Measurements from ENCODE around the gene SIN3B.

SIN3B gene

GRCh38 chr19:16804176-16804575, 25.0 kb upstream of the SIN3B start:
- no peak for TF ChIP-seq CTCF (IDR thresholded peaks at IDR 0.05; ENCODE audit: insufficient read depth, low read depth, low read length, missing control alignments)
- DNase-seq (ENCODE audit: low read depth), result no peak
- H3K4me3 ChIP-seq (ENCODE audit: low read depth, low read length), result no peak overlapping the region

- TF ChIP-seq CTCF (IDR thresholded peaks at IDR 0.05; ENCODE audit: insufficient read depth, low read depth, low read length, missing control alignments), result no peak
- no peak for DNase-seq (ENCODE audit: low read depth)
- H3K4me3 ChIP-seq (ENCODE audit: low read depth, low read length), result no peak overlapping the region
Measured at GRCh38 chr19:16807549-16808284, 21.5 kb upstream of the SIN3B start.

- no peak overlapping the region for H3K4me3 ChIP-seq (ENCODE audit: low read depth, low read length)
- no peak for DNase-seq (ENCODE audit: low read depth)
- TF ChIP-seq CTCF (IDR thresholded peaks at IDR 0.05; ENCODE audit: insufficient read depth, low read depth, low read length, missing control alignments), result no peak
Measured at GRCh38 chr19:16814526-16815100, 14.6 kb upstream of the SIN3B start.

- no peak overlapping the region for H3K4me3 ChIP-seq (ENCODE audit: low read depth, low read length)
- no peak for TF ChIP-seq CTCF (IDR thresholded peaks at IDR 0.05; ENCODE audit: insufficient read depth, low read depth, low read length, missing control alignments)
- DNase-seq (ENCODE audit: low read depth), result no peak
Measured at GRCh38 chr19:16820056-16820455, 9.1 kb upstream of the SIN3B start.

GRCh38 chr19:16821081-16821480, 8.1 kb upstream of the SIN3B start:
- no peak for DNase-seq (ENCODE audit: low read depth)
- no peak for TF ChIP-seq CTCF (IDR thresholded peaks at IDR 0.05; ENCODE audit: insufficient read depth, low read depth, low read length, missing control alignments)
- H3K4me3 ChIP-seq (ENCODE audit: low read depth, low read length), result no peak overlapping the region

GRCh38 chr19:16822648-16823047, 6.5 kb upstream of the SIN3B start:
- H3K4me3 ChIP-seq (ENCODE audit: low read depth, low read length), result no peak overlapping the region
- no peak for TF ChIP-seq CTCF (IDR thresholded peaks at IDR 0.05; ENCODE audit: insufficient read depth, low read depth, low read length, missing control alignments)
- no peak for DNase-seq (ENCODE audit: low read depth)
